PFSK-1 (cell line): ENCODE data around the gene SLC5A10.

Experiments
- FOXP2 ChIP-seq: optimal IDR thresholded peaks from 2 replicates; pipeline ENCODE3; 2011; ENCODE audit warnings: borderline replicate concordance, control low read depth, inconsistent platforms; ENCODE audit not compliant: insufficient read depth; ENCODE audit errors: extremely low read length, extremely low read depth
- POLR2AphosphoS5 ChIP-seq: IDR thresholded peaks from 2 replicates; pipeline ENCODE4 v1.6.1; 2012; ENCODE audit warnings: low read depth, mild to moderate bottlenecking, control low read depth, low read length, moderate library complexity
- REST ChIP-seq, 2 experiments: IDR thresholded peaks; 2 replicates each; pipeline versions ENCODE4 v1.6.1 to v1.8.0; 2011 to 2012; ENCODE audit warnings: low read depth in 2 of 2, low read length in 2 of 2, control low read depth in 1 of 2, inconsistent platforms in 1 of 2, mild to moderate bottlenecking in 1 of 2, moderate library complexity in 1 of 2; ENCODE audit not compliant: insufficient read depth in 1 of 2
- SIN3A ChIP-seq: IDR thresholded peaks from 2 replicates; pipeline ENCODE4 v1.6.1; 2012; ENCODE audit warnings: mild to moderate bottlenecking, low read length, moderate library complexity, borderline replicate concordance; ENCODE audit not compliant: insufficient read depth
- TAF1 ChIP-seq: IDR thresholded peaks from 2 replicates; pipeline ENCODE4 v1.6.1; 2012; ENCODE audit warnings: low read length, control low read depth, borderline replicate concordance; ENCODE audit not compliant: insufficient read depth

Gene SLC5A10

GRCh38 chr17:18974407-18975149, 22.6 kb downstream of the SLC5A10 start:
- TF ChIP-seq TAF1 (no peak), SIN3A (no peak), POLR2AphosphoS5 (no peak), FOXP2 (no peak), REST (IDR thresholded peaks at IDR 0.05; ENCODE audit: insufficient read depth in 1 of 2, low read depth in 2 of 2, low read length in 2 of 2) (no peak)

- TF ChIP-seq FOXP2 (no peak), POLR2AphosphoS5 (no peak), SIN3A (no peak), REST (IDR thresholded peaks at IDR 0.05; ENCODE audit: insufficient read depth in 1 of 2, low read depth in 2 of 2, low read length in 2 of 2) (no peak), TAF1 (no peak)
Measured at GRCh38 chr17:18975597-18975996, 23.6 kb downstream of the SLC5A10 start.

GRCh38 chr17:18976201-18976600, 24.2 kb downstream of the SLC5A10 start:
- no peak for TF ChIP-seq POLR2AphosphoS5

GRCh38 chr17:18977021-18977420, 25.1 kb downstream of the SLC5A10 start:
- TF ChIP-seq REST (IDR thresholded peaks at IDR 0.05; ENCODE audit: insufficient read depth in 1 of 2, low read depth in 2 of 2, low read length in 2 of 2) (no peak), SIN3A (no peak), TAF1 (no peak), POLR2AphosphoS5 (no peak), FOXP2 (no peak)

- no peak for TF ChIP-seq POLR2AphosphoS5
- no peak for TF ChIP-seq SIN3A
- TF ChIP-seq TAF1, result no peak
- TF ChIP-seq REST (IDR thresholded peaks at IDR 0.05; ENCODE audit: insufficient read depth in 1 of 2, low read depth in 2 of 2, low read length in 2 of 2), result no peak
- TF ChIP-seq FOXP2, result no peak
Measured at GRCh38 chr17:18977646-18978045, 25.7 kb downstream of the SLC5A10 start.
